GM21619 (cell line): Measurements from ENCODE around the gene OR6Y1.

ENCODE experiments used
- ATAC-seq: cut with Tn5 transposase; IDR thresholded peaks from one replicate; pipeline ENCODE4 v1.9.1; 2021; ENCODE audit not compliant: unreplicated experiment

The OR6Y1 gene

GRCh38 chr1:158506369-158506987 is 47.7 kb downstream of the OR6Y1 start:
- ATAC-seq = no peak

DNA sequence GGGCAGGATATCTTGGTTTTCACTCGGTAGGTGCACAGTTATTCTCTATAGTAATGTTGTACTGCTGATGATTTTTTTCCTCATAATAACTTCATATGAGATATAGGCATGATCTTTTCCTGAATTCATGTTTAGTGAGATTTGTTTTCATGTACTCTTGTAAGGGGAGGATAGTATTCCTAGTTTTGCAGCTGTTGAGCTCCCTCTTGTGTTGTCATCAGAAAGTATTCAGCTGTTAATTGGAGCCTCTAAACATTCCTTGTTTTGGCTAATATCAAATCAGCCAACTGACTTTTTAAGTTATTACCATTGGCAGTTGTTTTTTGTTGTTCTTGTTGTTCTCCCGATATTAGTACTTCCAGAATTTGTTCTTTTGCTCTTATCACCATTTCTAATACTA is 57.8 kb downstream of the OR6Y1 start:
- no peak for ATAC-seq

- ATAC-seq = no peak
These were observed 59.4 kb downstream of the OR6Y1 start for GRCh38 chr1:158494796-158495195.
